Spleen (tissue), 7 donors: ENCODE results near the gene DST.

Source experiments
- CTCF ChIP-seq, 11 experiments: fragments of 200-600 bp in 7 of 11; fragments of 450-650 bp in 4 of 11; sonication (generic) in 4 of 11; IDR thresholded peaks in 8 of 11; conservative IDR thresholded peaks in 3 of 11; 1 replicate in 7 of 11; 2 replicates in 4 of 11; pipeline versions ENCODE4 v1.4.0 to v1.8.0; 2016 to 2021; ENCODE audit warnings: antibody characterized with exemption in 11 of 11, inconsistent platforms in 4 of 11, mild to moderate bottlenecking in 1 of 11
- POLR2A ChIP-seq, 3 donors: fragments of 450-650 bp; IDR thresholded peaks; one replicate each; pipeline ENCODE4 v1.5.1; 2017; ENCODE audit warnings: antibody characterized with exemption in 3 of 3, mild to moderate bottlenecking in 1 of 3
- POLR2AphosphoS5 ChIP-seq, 3 donors: sonication (generic); formaldehyde crosslinking; IDR thresholded peaks; one replicate each; pipeline ENCODE4 v1.5.1; 2017; ENCODE audit warnings: antibody characterized with exemption in 3 of 3
- donor health status: DM: no; HTN: no; CAD: no; lungs with moderate emphysema.
- donor health status: DM: no; HTN: no; CAD: no.
- donor health status: DM: no; HTN: no; CAD: no.

- TF ChIP-seq CTCF (IDR thresholded peaks at IDR 0.05 in 8 of 11, conservative IDR thresholded peaks at IDR 0.05 in 3 of 11) (no peak), POLR2AphosphoS5 (IDR thresholded peaks at IDR 0.05) (no peak), POLR2A (IDR thresholded peaks at IDR 0.05) (no peak)
These were observed 209.6 kb downstream of the DST start for GRCh38 chr6:56433119-56433518.
